Adrenal gland (tissue), 12 donors: Measurements from ENCODE around the gene TMEM101. TPM values are rescaled to one million over a fixed set of nuclear protein-coding genes. Genes with fewer than 3 reads are reported as not detected.
A peak's percentile ranks its signal among the peaks of the same experiment; 100 is the strongest.

Experiments used
- DNase-seq, 7 donors: peaks; one replicate each; pipeline ENCODE4 v3.0.0-alpha.2; 2019 to 2020
- H3K27ac ChIP-seq, 5 donors: fragments of 200-600 bp; sonication (generic) in 4 of 5; 1 replicate in 3 of 5; 2 replicates in 2 of 5; pipeline versions ENCODE4 v1.5.1 to v1.8.0; 2016 to 2020; ENCODE audit warnings: mild to moderate bottlenecking in 1 of 5
- H3K27me3 ChIP-seq: fragments of 200-600 bp; 2 replicates; pipeline ENCODE4 v1.8.0; 2021
- H3K36me3 ChIP-seq, 2 donors: fragments of 200-600 bp; replicated peaks in 1 of 2; 1 replicate in 1 of 2; 2 replicates in 1 of 2; pipeline versions ENCODE4 v1.5.1 to v1.8.0; 2018 to 2022
- H3K4me1 ChIP-seq, 2 donors: fragments of 200-600 bp; replicated peaks in 1 of 2; 1 replicate in 1 of 2; 2 replicates in 1 of 2; pipeline versions ENCODE4 v1.5.1 to v1.8.0; 2018 to 2021
- H3K4me3 ChIP-seq, 4 donors: fragments of 200-600 bp; sonication (generic) in 3 of 4; one replicate each; pipeline ENCODE4 v1.5.1; 2016 to 2018
- H3K9me3 ChIP-seq, 3 donors: fragments of 200-600 bp; sonication (generic) in 1 of 3; replicated peaks in 1 of 3; 1 replicate in 2 of 3; 2 replicates in 1 of 3; pipeline versions ENCODE4 v1.5.1 to v1.8.0; 2016 to 2021
- CTCF ChIP-seq, 6 experiments: fragments of 450-650 bp in 4 of 6; fragments of 200-600 bp in 2 of 6; sonication (generic) in 1 of 6; IDR thresholded peaks; 1 replicate in 5 of 6; 2 replicates in 1 of 6; pipeline versions ENCODE4 v1.5.1 to v1.8.0; 2016 to 2021; ENCODE audit warnings: antibody characterized with exemption in 6 of 6, mild to moderate bottlenecking in 2 of 6, moderate library complexity in 1 of 6
- POLR2A ChIP-seq, 2 donors: fragments of 450-650 bp; IDR thresholded peaks; one replicate each; pipeline ENCODE4 v1.6.1; 2017; ENCODE audit warnings: antibody characterized with exemption in 2 of 2, mild to moderate bottlenecking in 2 of 2, moderate library complexity in 1 of 2
- WGBS, 4 donors: extraction: QIAGEN DNeasy Blood & Tissue Kit in 2 of 4; methylation state at CpG; one replicate each; pipeline versions ENCODE4 v1.1.5 to v1.1.7; 2013 to 2017; 5-methylcytosine and 5-hydroxymethylcytosine counted together
- intact Hi-C, 2 donors: fragments of 100-400 bp; cut with DNase I; formaldehyde crosslinking; loops; one replicate each; pipeline versions ENCODE4 v1.14.1 to v1.15.0; 2022 to 2023
- polyA plus RNA-seq, 3 donors: library from polyadenylated mRNA; stranded (reverse); fragments of 200-250 nt in 2 of 3; fragments of 350-450 nt in 1 of 3; fragmentation: Illumina TruSeq in 1 of 3; extraction: RNeasy Lipid Tissue Mini Kit (QIAGEN cat#74804) in 1 of 3; gene quantifications; one replicate each; pipeline ENCODE4 v1.2.3, GENCODE V29; 2013 to 2014
- total RNA-seq, 9 donors: library from RNA; depleted of rRNA in 4 of 9; stranded (reverse); fragments of >200 nt in 4 of 9; fragments of 120-200 nt in 1 of 9; fragmentation: NEBNext Ultra II Directional in 1 of 9; extraction: Animal tissue kit (Norgen Biotek cat#: 25700) in 1 of 9; gene quantifications; one replicate each; pipeline versions ENCODE4 v1.1.0 to v1.2.4, GENCODE V29; 2013 to 2023
- donor health status: healthy with polysubstance abuse.
- donor health status: Bipolar disorder and iron deficiency.
- donor health status: DM: yes; HTN: yes; CAD: no.
- donor health status: DM: no; HTN: no; CAD: no.
- donor health status: DM: no; HTN: no; CAD: no.
- donor health status: DM: yes; HTN: yes; CAD: no.

Gene TMEM101
- total and polyA plus RNA-seq, 12 donors, result 12.4 to 52.5 (median 31.6) TPM

- no peaks in the 10 kb centered on the region for H3K9me3 ChIP-seq
- peak within 1 kb of the TSS in 1 of 5 donors; percentile 32 for H3K27ac ChIP-seq
- H3K27me3 ChIP-seq, result peaks cover 20% of the 10 kb centered on the region
- intact Hi-C loops, result no loop called here
- H3K36me3 ChIP-seq, result no peaks in the 10 kb centered on the region
- TF ChIP-seq CTCF (IDR thresholded peaks at IDR 0.05), result no peak
- TF ChIP-seq POLR2A (IDR thresholded peaks at IDR 0.05), result no peak
- peaks cover 12 to 40% of the 10 kb centered on the region in 2 donors for H3K4me1 ChIP-seq
- WGBS, 4 donors, result 5 to 15% (median 12%) methylated on average over 7 to 25 of the region's 25 CpGs
- DNase-seq, result peak in 5 of 7 donors; percentile 10 to 40 (median 35)
- peak within 1 kb of the TSS in 1 of 4 donors; percentile 65 for H3K4me3 ChIP-seq
Observed at GRCh38 chr17:44004077-44004760, 10.5 kb downstream of the TMEM101 start, which contains the start of gene NAGS. TSS of gene NAGS (plus strand) at chr17:44004622. CDS start at chr17:44004664, 42 bp downstream.

GRCh38 chr17:44002141-44002848 lies 12.5 kb downstream of the TMEM101 start:
- intact Hi-C loops, result no loop called here
- H3K4me1 ChIP-seq, result peaks cover 12 to 25% of the 10 kb centered on the region in 2 donors
- 19 to 75% (median 65%) methylated on average over 3 to 9 of the region's 9 CpGs for WGBS, 4 donors
- H3K27me3 ChIP-seq, result peaks cover 20% of the 10 kb centered on the region
- TF ChIP-seq POLR2A (IDR thresholded peaks at IDR 0.05) (no peak), CTCF (IDR thresholded peaks at IDR 0.05) (no peak)
- H3K27ac ChIP-seq, result no peak overlapping the region
- H3K36me3 ChIP-seq, result no peaks in the 10 kb centered on the region
- DNase-seq, result no peak
- no peaks in the 10 kb centered on the region for H3K9me3 ChIP-seq
- H3K4me3 ChIP-seq, result no peak overlapping the region

GRCh38 chr17:44001461-44001920 lies 13.3 kb downstream of the TMEM101 start:
- Histone ChIP-seq H3K9me3 (no peaks in the 10 kb centered on the region), H3K27me3 (peaks cover 20% of the 10 kb centered on the region), H3K4me1 (peaks cover 12 to 22% of the 10 kb centered on the region in 2 donors), H3K27ac (no peak overlapping the region), H3K4me3 (no peak overlapping the region), H3K36me3 (no peaks in the 10 kb centered on the region)
- intact Hi-C loops, result no loop called here
- 83 to 94% (median 89%) methylated on average over 1 to 2 of the region's 2 CpGs for WGBS, 4 donors
- no peak for TF ChIP-seq CTCF (IDR thresholded peaks at IDR 0.05)
- DNase-seq, result no peak

GRCh38 chr17:44000871-44001460 lies 13.8 kb downstream of the TMEM101 start:
- Histone ChIP-seq H3K36me3 (no peaks in the 10 kb centered on the region), H3K27me3 (peaks cover 17% of the 10 kb centered on the region), H3K9me3 (no peaks in the 10 kb centered on the region), H3K4me1 (peaks cover 7 to 17% of the 10 kb centered on the region in 2 donors), H3K4me3 (no peak overlapping the region), H3K27ac (no peak overlapping the region)
- DNase-seq, result no peak
- TF ChIP-seq CTCF (IDR thresholded peaks at IDR 0.05) (no peak), POLR2A (IDR thresholded peaks at IDR 0.05) (no peak)
- intact Hi-C loops, result no loop called here
- 64 to 70% (median 69%) methylated on average over 4 to 6 of the region's 6 CpGs for WGBS, 4 donors
